K562 (cell line): ENCODE measurements around the gene EPB41L2.

ENCODE experiments used
- ASH1L ChIP-seq: fragments of 450-650 bp; IDR thresholded peaks from 2 replicates; pipeline ENCODE4 v1.6.1; 2018; ENCODE audit warnings: borderline replicate concordance, mild to moderate bottlenecking, low read depth; ENCODE audit not compliant: partially characterized antibody
- CEBPB ChIP-seq: fragments of 450-650 bp; IDR thresholded peaks from 2 replicates; pipeline ENCODE4 v1.6.1; 2016; ENCODE audit warnings: missing genetic modification characterization, missing compliant biosample characterization
- RAD21 ChIP-seq, 2 experiments: fragments of 250-450 bp in 1 of 2; fragments of 450-650 bp in 1 of 2; sonication (Bioruptor Pico) in 1 of 2; formaldehyde crosslinking in 1 of 2; IDR thresholded peaks in 1 of 2; conservative IDR thresholded peaks in 1 of 2; 2 replicates each; pipeline versions ENCODE4 v1.4.0 to v1.8.0; 2020 to 2022; ENCODE audit warnings: mild to moderate bottlenecking in 2 of 2, moderate library complexity in 1 of 2

GRCh38 chr6:130994319-130995097, 68.5 kb downstream of the EPB41L2 start:
- TF ChIP-seq ASH1L (no peak), CEBPB (tag) (no peak), RAD21 (CRISPR knock-in tag; conservative IDR thresholded peaks at IDR 0.05 in 1 of 2, IDR thresholded peaks at IDR 0.05 in 1 of 2) (no peak)
